HepG2 (cell line): ENCODE data around the gene ANKRD12.

Source experiments
- ATF6 ChIP-seq: sonication (generic); formaldehyde crosslinking; conservative IDR thresholded peaks from 2 replicates; pipeline ENCODE4 v1.4.0; 2020; ENCODE audit warnings: missing genetic modification reagents
- CEBPZ ChIP-seq: IDR thresholded peaks from 2 replicates; pipeline ENCODE4 v1.6.1; 2012; ENCODE audit warnings: low read length, improper control_type of control experiment
- CTCF ChIP-seq: sonication (generic); formaldehyde crosslinking; IDR thresholded peaks from 2 replicates; pipeline ENCODE4 v1.5.0; 2020; ENCODE audit warnings: mild to moderate bottlenecking, missing genetic modification reagents, moderate library complexity
- EP300 ChIP-seq, 3 experiments: sonication (generic) in 1 of 3; formaldehyde crosslinking in 1 of 3; IDR thresholded peaks; 2 replicates each; pipeline versions ENCODE4 v1.5.1 to v1.6.1; 2011 to 2020; ENCODE audit warnings: low read depth in 2 of 3, low read length in 2 of 3, borderline replicate concordance in 1 of 3, improper control_type of control experiment in 1 of 3, mild to moderate bottlenecking in 1 of 3, missing genetic modification reagents in 1 of 3, moderate library complexity in 1 of 3
- FLYWCH1 ChIP-seq: sonication (generic); formaldehyde crosslinking; IDR thresholded peaks from 2 replicates; pipeline ENCODE4 v1.8.1; 2023; ENCODE audit warnings: mild to moderate bottlenecking, missing genetic modification reagents
- HMGXB4 ChIP-seq, 2 experiments: sonication (generic) in 1 of 2; formaldehyde crosslinking in 1 of 2; IDR thresholded peaks; 2 replicates each; pipeline versions ENCODE4 v1.4.0 to v1.6.1; 2018 to 2020; ENCODE audit warnings: missing genetic modification reagents in 2 of 2, borderline replicate concordance in 1 of 2, low read depth in 1 of 2, mild to moderate bottlenecking in 1 of 2, missing biosample characterization in 1 of 2
- KLF13 ChIP-seq: sonication (generic); formaldehyde crosslinking; IDR thresholded peaks from 2 replicates; pipeline ENCODE4 v1.4.0; 2020; ENCODE audit warnings: mild to moderate bottlenecking, missing genetic modification reagents
- PRDM15 ChIP-seq: sonication (generic); formaldehyde crosslinking; IDR thresholded peaks from 2 replicates; pipeline ENCODE4 v1.4.0; 2020; ENCODE audit warnings: missing genetic modification reagents
- TFE3 ChIP-seq: IDR thresholded peaks from 2 replicates; pipeline ENCODE4 v1.6.1; 2016
- THAP8 ChIP-seq: sonication (generic); formaldehyde crosslinking; IDR thresholded peaks from 2 replicates; pipeline ENCODE4 v1.5.1; 2020; ENCODE audit warnings: missing genetic modification reagents, mild to moderate bottlenecking, borderline replicate concordance
- ZNF878 ChIP-seq: sonication (generic); formaldehyde crosslinking; IDR thresholded peaks from 2 replicates; pipeline ENCODE4 v1.8.1; 2023; ENCODE audit warnings: mild to moderate bottlenecking, missing genetic modification reagents, moderate library complexity

GRCh38 chr18:9126337-9126736 lies 10.2 kb upstream of the ANKRD12 start:
- TF ChIP-seq ZNF878 (no peak), PRDM15 (CRISPR knock-in tag) (no peak), EP300 (IDR thresholded peaks at IDR 0.05; ENCODE audit: low read depth in 2 of 2, low read length in 2 of 2) (no peak), EP300 (CRISPR knock-in tag; IDR thresholded peaks at IDR 0.05; ENCODE audit: borderline replicate concordance) (no peak), KLF13 (CRISPR knock-in tag) (no peak), HMGXB4 (CRISPR knock-in tag; IDR thresholded peaks at IDR 0.05; ENCODE audit: borderline replicate concordance in 1 of 2, low read depth in 1 of 2) (no peak), TFE3 (CRISPR knock-in tag) (no peak), THAP8 (no peak), CTCF (CRISPR knock-in tag) (no peak), ATF6 (CRISPR knock-in tag) (no peak), FLYWCH1 (no peak), CEBPZ (no peak)
